Limb (tissue), 2 donors: ENCODE results near the gene ATG5.
"Not testable (repeated sequence)": the region's sequence is repeated elsewhere in the genome, so short reads cannot be mapped to it uniquely, and the experiment has no call there.

Source experiments
- DNase-seq, 2 donors: peaks; one replicate each; pipeline ENCODE4 v3.0.0-alpha.2; 2016; ENCODE audit errors: extremely low spot score in 2 of 2

ATG5 gene

DNA sequence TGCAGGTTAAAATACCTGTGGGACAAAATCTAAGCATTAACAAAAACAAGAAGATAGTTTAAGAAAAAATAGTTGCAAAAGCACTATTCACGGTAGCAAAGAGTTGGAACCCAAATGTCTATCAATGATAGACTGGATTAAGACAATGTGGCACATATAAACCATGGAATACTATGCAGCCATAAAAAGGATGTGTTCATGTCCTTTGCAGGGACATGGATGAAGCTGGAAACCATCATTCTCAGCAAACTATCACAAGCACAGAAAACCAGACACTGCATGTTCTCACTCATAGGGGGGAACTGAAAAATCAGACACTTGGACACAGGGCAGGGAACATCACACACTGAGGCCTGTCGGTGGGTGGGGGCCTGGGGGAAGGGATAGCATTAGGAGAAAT lies 65.8 kb downstream of the ATG5 start:
- DNase-seq: not testable (repeated sequence)

DNA sequence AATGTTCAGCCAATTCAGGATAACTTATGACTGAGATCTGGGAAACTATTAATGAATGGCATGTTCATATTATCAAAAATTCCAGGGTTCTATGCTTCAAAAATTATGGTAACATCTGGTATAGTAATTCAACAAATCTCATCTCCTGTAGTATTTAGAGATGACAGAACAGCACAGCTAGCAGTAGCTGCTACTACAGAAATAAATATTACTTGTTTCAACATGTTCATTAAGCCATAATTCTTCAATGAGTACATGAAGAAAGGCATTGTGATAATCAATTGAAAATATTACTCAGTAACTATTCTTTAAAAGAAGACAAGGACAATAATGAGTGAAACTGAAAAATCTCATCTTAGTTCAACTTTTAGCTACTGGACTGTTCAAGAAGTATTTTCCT lies 66.8 kb downstream of the ATG5 start:
- no peak for DNase-seq

DNA sequence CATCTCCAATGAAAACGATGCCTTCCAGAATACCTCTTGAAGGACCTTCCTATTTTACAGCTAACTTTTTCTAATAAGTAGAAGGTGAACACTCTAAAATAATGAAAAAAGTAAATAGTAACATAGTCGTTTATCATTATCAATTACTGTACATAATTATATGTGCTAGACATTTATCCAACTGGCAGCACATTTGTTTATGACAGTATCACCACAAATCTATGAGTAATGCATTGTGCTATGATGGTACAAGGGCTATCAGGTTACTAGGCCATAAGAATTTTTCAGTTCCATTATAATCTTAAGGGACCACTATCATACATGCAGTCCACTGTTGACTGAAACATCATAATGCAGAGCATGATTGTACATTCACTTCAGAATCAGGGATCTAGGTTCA lies 68.4 kb downstream of the ATG5 start:
- DNase-seq: no peak

DNA sequence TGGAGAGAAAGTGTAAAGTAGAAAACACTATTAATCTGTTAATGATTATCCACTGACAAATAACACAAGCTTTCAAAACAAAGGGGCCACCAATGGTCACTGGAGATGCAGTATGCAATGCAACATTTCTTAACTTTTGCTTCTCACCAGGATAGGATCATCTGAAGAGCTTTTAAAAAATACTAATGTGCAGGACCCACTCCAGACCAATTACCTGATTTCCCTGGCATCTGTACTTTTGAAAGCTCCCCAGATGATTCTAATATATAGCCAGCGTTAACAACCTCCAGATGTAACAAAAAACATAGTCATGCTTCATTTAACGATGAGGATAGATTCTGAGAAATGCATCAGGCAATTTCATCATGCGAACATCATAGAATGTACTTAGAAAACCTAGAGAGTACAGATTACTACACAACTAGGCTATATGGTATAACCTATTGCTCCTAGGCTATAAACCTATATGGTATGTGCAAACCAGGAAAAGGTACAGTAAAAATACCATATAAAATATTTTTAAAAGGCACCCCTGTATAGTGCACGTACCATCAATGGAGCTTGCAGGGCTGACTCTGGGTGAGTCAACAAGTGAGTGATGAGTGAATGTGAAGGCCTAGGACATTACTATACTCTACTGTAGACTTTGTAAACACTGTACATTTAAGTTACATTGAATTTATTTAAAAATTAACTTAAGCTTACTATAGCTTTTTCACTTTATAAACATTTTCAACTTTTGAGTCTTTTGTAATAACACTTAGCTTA lies 69.2 kb downstream of the ATG5 start:
- peak in 1 of 2 donors; percentile 38 for DNase-seq

GRCh38 chr6:106255306-106255705 lies 70.3 kb downstream of the ATG5 start:
- no peak for DNase-seq

DNA sequence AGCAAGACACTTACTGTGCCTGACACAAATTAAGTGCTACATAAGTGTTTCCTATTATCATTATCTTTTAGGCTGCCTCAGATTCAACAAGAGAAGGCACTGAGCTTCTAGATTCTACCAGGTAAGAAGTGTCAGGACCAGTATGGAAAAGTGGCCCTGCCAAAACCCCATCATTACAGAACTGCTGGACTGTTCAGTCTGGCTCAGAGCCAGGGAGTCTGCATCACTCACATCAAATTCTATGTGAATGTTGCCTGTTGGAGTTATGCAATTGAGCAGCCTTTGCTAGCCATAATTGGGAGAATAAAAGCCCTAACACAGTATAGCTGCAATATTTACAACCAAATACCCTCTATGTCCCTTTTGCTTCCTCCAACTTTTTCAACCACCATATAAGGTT lies 70.9 kb downstream of the ATG5 start:
- DNase-seq: no peak

DNA sequence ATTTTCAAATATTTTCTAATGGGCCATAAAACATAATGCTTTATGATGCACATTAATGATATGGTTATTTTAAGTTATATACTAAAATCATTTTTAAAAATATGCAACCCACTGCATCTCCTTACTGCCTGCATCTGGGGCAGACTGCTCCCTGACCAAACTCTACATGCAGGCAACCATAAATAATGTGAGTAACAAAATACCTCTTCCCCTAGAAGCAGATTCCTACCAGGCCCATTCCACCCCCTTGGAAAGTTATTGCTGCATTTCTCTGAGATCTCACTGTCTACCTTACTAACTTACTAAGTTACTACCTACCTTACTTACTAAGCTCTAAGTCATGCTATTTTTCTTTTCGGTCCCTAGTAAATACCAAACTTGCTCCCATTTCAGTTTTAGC lies 71.8 kb downstream of the ATG5 start:
- no peak for DNase-seq

DNA sequence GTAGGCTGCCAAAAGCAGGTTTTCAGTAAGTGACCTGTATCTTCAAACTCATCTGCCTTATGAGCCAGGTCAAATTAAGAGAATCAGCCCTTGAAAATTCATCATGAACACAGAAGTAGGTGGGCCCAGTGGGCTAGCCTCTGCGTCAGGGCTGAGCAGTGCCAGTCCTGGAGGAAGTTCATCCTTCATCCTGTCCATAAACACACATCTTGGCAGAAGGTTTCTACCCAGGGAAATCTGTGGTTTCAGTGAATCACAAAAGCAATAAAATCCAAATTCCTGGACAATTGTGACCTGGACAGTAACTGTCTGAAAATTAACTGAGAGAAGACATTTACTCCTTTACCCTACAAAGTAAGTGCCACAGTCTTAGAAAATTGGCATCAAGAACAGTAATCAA lies 72.4 kb downstream of the ATG5 start:
- DNase-seq: no peak

DNA sequence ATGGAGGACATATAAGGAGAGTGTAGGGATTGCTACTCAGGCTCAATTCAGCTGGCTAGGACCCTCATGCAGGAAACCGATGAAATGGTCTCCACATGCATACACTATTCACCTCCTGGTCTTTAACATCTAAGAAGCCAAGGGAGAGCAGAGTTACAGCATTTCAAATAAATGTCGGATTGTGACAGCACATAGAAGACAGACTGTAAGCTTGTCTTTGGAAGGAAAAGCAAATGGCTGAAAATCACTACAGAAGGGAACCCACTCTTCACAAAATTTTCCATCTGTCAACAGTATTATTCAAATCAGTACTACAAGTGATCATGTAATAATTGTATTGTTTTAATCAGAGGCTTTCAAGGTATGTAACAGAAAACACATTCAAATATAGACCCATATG lies 72.9 kb downstream of the ATG5 start:
- no peak for DNase-seq

GRCh38 chr6:106251531-106252255 lies 73.9 kb downstream of the ATG5 start:
- DNase-seq: not testable (repeated sequence)

DNA sequence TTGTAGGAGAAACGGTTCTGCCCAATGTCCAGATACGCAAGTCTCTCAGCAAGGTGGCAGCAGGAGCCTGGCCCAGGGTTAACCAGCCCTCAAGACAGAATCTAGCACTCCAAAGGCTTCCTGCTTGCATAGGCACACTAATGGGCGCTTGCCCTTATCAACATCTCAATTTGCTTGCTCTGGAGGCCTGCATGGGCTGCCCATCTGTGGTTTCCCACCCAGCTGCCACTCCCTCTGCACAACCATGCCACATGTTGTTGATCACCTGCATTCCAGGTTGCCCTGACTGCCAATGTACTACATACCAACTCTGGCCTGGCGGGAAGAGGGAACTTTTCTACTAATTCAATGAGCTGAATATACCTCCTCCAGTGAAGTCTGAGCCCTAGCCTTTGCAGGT lies 74.6 kb downstream of the ATG5 start:
- DNase-seq: no peak

DNA sequence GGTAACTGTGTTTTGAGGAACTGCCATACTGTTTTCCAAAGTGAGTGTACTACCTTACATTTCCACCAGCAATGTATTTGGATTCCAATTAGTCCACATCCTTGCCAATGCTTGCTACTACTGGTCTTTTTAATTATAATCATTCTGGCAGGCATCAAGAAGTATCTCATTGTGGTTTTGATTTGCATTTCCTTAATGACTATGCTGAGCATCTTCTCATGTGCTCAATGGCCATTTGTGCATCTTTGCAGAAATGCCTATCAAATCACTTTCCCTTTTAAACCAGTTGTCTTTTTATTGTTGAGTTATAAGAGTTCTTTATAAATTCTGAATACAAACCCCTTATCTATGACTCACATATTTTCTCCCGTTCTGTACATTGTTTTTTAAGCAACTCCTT lies 75.9 kb downstream of the ATG5 start:
- no peak for DNase-seq

DNA sequence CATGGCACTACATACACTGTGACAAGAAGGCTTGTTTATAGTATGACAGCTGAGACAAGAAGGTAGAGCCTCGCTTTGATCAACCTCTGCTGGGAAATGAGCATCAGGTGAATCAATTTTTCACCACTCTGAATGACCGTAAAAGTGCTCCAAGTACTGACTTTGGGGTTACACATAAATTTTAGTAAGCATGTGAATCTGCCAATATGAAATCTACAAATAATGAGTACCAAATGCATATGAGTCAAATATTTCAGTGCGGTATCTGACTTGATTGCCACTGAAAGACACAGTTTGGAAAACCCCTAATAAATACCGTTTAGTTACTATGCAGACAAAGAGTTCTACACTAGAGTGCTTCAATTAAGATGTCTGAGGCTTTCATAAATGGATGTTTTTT lies 77.8 kb downstream of the ATG5 start:
- no peak for DNase-seq

DNA sequence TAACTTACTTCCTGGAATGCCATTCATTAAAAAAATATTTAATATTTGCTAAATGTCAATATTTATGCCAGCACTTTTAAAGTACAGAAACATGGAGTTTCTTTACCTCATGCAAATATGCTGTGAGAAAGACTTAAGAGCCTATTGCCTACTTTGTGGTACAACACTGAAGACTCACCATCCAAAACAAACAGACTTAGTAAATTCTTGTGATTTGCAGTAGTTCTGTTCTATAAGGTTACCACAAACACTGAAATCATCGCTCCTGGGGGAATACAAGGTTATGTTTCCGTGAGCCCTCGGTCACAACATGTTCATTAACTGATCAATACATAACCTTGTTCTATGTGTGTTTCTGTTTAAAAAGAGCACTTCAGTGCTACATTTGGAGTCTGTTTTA lies 78.3 kb downstream of the ATG5 start:
- DNase-seq: no peak

- no peak for DNase-seq
Measured at GRCh38 chr6:106244931-106245330, 80.6 kb downstream of the ATG5 start.

DNA sequence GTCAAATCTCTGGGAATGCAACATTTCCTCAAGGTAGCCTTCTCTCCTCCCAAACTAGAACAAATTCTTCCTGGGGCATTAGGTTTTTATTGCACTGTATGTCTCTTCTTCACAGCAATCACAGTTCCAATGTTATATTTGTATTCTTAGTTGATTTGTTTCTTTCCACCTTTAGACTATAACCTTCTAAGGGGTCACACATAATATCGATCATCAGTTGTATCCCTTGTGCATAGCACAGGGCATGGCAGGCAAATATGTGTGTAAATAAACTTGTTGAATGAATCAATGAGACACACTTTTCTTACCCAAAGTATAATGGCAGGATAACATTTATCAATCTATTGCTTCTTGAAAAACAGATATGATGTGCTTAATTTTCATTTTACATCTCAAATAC lies 81.0 kb downstream of the ATG5 start:
- DNase-seq: no peak

DNA sequence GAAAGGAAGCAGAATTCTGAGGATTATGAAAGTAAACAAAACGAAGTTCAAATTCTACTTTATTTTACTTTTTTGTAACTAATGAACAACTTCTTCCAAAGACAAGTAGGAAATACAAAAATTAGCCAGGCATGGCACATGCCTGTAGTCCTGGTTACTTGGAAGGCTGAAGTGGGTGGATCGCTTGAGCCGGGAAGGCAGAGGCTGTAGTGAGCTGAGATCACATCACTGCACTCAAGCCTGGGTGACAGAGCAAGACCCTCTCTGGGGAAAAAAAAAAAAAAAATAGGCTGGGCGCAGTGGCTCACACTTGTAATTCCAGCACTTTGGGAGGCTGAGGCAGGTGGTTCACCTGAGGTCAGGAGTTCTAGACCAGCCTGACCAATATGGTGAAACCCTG lies 82.3 kb downstream of the ATG5 start:
- no peak for DNase-seq

GRCh38 chr6:106241498-106241897 lies 84.1 kb downstream of the ATG5 start:
- DNase-seq: no peak

DNA sequence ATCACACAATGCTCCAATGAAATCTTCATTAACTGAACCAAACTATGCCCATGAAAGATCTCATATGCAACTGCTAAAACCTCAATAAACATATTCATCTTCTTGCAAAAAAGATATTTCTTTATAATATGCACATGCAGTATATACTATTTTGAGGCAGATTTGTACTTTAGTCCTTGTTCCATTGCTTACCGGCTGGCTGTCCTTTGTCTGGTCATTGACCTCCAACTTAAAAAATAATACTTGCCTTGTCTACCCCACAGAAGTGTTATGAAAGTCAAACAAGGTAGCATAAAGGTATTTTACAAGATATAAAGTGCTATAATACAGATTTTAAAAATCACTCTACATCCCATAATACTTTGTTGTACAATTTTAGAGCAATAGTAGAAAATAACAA lies 88.3 kb downstream of the ATG5 start:
- no peak for DNase-seq

- not testable (repeated sequence) for DNase-seq
Measured at GRCh38 chr6:106229876-106230445, 95.6 kb downstream of the ATG5 start.

- DNase-seq: no peak
Measured at GRCh38 chr6:106227612-106228507, 97.7 kb downstream of the ATG5 start.

DNA sequence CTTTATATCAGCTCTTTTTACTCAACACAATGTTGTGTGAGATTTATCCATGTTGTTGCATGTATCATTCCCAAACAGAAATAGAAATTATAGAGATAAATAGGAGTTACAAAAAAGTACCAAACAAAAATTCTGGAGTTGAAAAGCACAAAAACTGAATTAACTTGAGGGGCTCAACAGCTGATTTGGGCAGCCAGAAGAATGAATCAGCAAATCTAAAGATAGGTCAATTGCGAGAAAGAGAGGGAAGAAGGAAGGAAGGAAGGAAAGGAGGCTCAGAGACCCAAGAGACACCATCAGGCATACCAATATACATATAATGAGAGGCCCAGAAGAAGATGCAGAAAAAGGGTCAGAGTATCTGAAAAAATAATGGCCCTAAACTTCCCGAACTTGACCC lies 98.9 kb downstream of the ATG5 start:
- no peak for DNase-seq
